HG03469 (cell line): Measurements from ENCODE around the gene CERCAM.

Experiments used
- ATAC-seq: cut with Tn5 transposase; IDR thresholded peaks from one replicate; pipeline ENCODE4 v1.9.1; 2021; ENCODE audit warnings: mild to moderate bottlenecking, moderate library complexity, moderate number of reproducible peaks; ENCODE audit not compliant: unreplicated experiment

The CERCAM gene, protein sequence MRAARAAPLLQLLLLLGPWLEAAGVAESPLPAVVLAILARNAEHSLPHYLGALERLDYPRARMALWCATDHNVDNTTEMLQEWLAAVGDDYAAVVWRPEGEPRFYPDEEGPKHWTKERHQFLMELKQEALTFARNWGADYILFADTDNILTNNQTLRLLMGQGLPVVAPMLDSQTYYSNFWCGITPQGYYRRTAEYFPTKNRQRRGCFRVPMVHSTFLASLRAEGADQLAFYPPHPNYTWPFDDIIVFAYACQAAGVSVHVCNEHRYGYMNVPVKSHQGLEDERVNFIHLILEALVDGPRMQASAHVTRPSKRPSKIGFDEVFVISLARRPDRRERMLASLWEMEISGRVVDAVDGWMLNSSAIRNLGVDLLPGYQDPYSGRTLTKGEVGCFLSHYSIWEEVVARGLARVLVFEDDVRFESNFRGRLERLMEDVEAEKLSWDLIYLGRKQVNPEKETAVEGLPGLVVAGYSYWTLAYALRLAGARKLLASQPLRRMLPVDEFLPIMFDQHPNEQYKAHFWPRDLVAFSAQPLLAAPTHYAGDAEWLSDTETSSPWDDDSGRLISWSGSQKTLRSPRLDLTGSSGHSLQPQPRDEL

DNA sequence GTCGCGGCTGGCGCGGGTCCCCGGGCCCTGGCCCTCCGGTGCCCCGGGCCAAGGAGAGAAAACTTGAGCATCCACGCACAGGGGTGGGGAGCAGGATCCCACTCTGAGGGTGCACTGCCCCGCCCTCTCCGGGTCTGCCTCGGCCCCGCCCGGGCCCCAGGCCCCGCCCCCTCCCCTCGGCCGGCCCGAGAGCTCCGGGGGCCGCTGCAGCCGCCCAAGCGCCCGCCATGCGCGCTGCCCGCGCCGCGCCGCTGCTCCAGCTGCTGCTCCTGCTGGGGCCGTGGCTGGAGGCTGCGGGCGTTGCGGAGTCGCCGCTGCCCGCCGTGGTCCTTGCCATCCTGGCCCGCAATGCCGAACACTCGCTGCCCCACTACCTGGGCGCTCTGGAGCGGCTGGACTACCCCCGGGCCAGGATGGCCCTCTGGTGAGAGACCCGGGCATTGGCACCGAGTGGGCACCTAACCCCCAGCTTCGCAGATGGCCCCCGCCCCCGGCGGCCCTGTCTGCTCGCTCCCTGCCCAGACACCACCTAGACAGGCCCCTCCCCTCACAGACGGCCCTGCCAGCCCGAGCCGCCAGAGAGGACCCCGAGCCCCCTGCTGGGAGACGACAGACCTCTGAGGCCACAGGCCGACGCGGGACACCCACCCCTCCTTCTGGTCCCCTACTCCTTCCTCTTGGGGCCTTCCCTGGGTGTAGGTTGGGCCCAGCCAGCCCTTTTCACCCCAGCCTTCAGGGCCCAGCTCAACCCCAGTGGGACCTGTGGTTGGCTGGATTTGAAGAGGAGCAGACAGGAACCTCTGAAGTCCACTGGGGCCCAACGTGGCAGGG lies at the start of gene CERCAM:
Gene CERCAM (plus strand): TSS at position 207 of the 831 bp plus-strand sequence. CDS start 21 bp downstream, at position 228.
- no peak for ATAC-seq

DNA sequence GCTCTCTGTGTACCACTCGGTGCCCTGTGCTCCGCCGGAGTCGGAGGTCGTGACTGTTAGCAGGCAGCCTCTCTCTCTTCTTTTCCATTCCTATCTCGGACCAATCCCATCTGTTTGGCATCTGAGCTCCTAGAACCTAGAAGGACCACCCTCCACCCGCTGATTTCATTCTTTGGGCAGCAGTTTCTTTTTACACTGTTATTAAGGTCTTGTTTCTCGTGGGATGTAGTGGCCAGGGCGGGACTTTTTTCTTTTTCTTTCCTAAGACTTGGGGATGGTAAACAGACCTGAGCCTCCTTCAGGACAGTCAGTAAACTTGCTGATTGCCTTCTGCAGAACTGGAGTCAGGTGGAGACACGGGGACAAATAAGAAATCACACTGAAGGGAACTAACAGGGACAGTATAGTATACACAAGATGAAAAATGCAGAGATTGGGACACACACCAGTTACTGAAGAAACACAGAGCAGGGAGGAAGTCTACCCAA lies 49.0 kb upstream of the CERCAM start:
- no peak for ATAC-seq

- ATAC-seq = no peak
Observed at GRCh38 chr9:128372188-128372641, 48.4 kb upstream of the CERCAM start.

GRCh38 chr9:128372784-128373183 lies 47.9 kb upstream of the CERCAM start:
- no peak for ATAC-seq

GRCh38 chr9:128374221-128374675 lies 46.4 kb upstream of the CERCAM start:
- no peak for ATAC-seq

DNA sequence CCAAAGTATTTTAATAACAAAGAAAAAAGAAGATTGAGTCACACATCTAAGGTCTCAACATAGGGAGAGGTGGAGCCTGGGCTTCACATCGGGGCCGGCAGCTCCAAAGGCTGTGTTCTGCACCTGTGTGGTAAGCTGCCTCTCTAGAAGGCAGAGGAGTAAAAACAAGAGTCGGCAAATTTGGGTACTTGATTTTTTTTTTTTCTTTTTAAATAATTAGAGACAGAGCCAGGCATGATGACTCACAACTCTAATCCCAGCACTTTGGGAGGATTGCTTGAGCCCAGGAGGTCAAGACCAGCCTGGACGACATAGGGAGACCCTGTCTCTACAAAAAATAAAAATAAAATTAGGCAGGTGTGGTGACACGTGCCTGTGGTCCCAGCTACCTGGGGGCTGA lies 44.8 kb upstream of the CERCAM start:
- ATAC-seq = no peak

GRCh38 chr9:128382261-128382660 lies 38.4 kb upstream of the CERCAM start:
- no peak for ATAC-seq

GRCh38 chr9:128383007-128383753 lies 37.5 kb upstream of the CERCAM start:
- no peak for ATAC-seq

- ATAC-seq = no peak
Observed at GRCh38 chr9:128383791-128384190, 36.9 kb upstream of the CERCAM start.

DNA sequence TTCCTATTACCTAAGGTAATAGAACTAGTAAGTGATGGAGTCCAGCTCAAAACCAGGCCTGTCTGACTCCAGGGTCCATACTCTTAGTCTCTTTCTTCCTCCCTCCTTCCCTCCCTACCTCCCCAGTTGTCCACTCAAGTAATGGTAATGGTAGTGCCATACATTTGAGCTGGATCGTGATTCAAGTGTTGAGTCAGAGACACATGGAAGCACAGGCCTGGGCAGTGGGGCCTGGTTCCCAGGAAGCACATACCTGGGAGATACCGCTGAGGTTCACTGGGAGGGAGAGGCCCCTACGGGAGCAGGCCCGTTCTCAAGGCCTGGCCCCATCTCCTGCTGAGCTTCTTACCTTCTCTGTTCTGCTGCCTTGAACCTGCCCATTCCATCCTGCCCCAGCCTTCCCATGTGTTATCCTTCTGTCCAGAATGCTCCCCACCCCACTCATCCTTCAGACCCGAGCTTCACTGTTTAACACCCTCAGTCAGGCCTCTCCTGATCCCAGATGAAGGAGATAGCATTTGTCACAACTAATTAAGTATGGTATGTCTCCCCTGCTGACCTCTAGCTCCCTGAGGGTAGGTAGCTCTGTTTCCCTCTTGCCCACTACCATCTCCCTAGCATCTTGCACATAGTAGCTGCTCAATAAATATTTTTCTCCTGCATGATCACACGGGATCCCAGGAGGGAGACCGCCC lies 35.7 kb upstream of the CERCAM start:
- ATAC-seq = no peak

DNA sequence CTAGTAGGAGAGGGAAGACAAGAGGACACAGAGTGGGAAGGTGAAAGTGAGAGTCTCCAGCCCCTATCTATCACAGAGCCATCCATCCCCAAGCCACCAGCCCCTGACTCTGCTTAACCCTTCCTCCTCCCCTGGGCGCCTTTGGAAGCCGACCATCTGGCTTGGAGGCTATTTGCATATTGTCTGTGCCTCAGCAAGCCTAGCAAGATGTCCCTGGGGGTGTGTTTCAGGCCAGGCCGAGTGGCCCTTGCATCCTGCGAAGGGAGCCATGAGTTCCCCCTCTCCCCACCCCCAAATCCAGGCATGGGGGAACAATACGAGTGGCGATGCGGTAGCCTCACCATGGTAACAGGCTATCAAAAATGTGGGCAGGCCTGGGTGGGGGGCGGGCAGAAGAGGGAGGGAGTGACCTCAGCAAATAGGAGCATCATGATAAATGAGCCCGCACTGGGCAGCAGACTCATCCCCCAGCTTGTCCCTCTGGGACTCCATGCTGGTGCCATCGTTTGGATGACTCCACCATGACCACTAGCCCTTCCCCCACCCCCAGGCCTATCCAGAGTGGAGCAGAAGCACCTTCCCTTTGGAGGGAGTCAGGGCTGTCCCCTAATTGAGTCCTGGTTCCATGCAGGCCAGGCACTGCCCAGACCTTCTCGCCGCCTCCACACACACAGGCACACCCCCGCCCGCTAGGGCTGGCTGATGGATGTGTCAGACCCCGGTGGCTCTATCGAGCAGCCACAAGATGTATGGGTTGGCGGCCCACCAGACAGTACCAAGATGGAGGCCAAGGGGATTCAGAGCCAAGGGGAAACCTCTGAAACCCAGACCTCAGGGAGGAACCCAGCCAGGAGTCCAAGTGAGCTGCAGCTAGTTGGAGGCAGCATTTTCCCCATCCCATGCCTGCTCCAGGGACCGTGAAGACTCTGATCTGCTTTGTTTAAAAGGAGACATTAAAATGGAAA lies 34.9 kb upstream of the CERCAM start:
- no peak for ATAC-seq

DNA sequence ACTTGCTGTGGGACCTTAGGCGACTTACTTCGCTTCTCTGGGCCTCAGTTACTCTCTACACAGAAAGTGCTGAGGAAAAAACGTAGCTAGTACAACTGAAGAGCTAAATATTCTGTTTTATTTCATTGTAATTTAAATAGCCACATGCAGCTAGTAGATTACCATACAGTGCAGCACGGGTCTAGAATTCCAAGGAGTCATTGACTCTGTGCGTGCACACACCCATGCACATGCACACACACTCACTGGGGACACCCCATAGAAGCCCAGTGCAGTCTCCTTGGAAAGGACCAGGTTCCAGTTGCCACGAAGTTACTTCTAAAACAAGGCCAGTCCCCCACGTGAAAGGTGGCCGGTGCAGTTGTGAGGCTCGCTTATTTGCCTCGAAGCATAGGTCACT lies 32.5 kb upstream of the CERCAM start:
- no peak for ATAC-seq

GRCh38 chr9:128389395-128390149 lies 31.1 kb upstream of the CERCAM start:
- no peak for ATAC-seq

- ATAC-seq = no peak
Observed at GRCh38 chr9:128390150-128390812, 30.4 kb upstream of the CERCAM start.

DNA sequence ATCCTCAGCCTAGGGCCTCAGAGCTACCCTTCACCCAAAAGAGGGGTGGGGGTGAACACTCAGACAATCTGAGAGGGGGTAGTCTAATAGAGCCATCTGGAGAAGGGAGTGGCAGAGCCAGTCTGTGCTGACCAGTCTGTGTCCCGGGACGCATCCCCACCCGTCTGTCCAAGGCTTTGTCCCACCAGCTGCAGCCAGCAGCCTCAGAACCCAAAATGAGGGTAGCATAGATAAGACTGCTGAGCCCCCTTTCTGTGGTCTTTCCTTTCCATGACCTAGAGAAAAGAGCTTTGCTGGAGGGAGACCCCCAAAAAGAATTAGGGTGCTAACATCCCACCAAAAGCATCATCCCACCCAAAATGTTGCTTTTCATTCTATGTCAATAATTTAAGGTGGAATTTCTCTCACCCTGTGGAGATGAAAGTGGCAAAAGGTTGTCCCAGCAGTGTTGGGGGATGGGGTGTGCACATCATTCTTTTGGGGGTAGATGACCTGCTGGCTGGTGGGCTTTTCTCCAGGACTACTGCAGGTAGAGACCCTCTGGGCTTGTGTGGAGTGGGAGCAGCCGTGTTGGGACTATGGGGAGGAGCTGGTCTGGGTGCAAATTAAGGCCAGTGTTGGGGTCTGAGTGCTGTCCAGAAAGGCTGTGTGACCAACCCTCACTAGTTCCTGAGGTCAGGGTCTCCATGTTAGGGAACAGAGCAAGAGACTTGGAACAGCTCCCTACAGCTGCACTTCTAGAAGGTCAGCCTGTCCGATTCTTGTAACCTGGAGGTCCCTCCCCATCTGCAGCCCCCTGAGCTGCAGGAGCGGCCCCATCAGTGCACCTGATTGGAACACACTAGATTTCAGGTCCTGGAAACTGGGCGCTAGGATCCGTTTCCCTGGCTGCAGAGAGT lies 29.6 kb upstream of the CERCAM start:
- no peak for ATAC-seq

- ATAC-seq = no peak
Observed at GRCh38 chr9:128391956-128392301, 28.7 kb upstream of the CERCAM start.
